Measurements from ENCODE around the gene FBXL15.

The FBXL15 gene

DNA sequence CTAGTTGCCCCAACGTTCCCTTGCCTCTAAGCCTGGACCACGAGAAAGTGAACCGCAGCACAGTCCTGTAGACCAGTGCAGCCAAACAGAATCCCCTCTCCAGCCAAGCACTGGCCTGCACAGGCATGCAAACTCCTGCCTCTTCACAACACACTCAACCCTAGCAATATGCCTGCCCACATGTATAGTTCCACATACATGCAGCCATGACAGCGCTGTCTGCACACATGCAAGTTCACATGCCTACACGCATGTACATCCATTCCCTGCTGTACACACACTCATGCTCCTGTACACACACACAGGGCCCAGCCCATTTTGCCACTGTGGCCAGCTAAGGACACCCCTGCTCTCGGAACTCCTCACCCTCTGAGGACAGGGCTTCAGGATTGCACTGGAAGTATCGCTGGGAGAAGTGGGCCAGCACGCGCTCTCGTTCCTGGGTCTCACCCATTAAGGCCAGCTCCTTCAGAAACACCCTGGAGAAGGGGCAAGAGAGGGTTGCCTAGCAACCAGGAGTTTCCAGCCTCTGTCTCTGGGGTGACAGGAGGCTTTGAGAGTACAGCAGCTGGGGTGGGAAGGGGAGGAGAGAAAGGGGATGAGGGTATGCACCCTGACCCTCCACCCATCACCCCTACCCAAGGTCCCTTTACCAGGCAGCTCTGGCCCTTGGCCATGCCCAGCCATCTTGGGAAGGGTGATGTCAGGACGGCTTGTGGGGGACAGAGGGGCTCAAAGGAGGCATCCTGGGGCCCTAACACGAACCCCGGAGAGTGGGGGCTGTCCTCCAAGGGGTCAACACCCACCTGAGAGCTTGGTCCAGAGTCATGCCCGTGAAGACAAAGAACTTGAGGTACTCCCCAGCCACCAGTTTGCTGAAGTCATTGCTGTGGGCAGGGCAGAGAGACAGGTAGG lies 9.0 kb upstream of the FBXL15 start:
- no peak for DNase-seq

DNA sequence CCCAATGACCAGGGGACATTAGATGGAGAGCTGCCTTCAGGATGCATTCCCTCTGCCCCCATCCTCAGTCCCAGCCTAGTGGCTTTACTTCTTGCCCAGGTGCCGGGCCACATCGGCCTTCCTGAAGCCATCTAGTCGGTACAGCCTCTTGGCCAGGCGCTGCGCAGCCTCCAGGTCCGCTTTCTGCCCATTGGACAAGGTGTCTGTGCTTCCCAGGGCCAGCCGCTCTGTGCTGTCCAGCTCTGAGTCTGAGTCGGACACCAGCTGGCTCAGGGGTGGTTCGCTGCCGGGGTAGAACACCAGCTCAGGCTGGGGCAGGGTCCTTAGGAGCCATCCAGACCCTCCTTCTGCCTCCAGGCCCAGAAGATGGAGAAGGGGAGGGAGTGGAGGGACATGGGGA lies 8.3 kb upstream of the FBXL15 start:
- DNase-seq, result no peak

DNA sequence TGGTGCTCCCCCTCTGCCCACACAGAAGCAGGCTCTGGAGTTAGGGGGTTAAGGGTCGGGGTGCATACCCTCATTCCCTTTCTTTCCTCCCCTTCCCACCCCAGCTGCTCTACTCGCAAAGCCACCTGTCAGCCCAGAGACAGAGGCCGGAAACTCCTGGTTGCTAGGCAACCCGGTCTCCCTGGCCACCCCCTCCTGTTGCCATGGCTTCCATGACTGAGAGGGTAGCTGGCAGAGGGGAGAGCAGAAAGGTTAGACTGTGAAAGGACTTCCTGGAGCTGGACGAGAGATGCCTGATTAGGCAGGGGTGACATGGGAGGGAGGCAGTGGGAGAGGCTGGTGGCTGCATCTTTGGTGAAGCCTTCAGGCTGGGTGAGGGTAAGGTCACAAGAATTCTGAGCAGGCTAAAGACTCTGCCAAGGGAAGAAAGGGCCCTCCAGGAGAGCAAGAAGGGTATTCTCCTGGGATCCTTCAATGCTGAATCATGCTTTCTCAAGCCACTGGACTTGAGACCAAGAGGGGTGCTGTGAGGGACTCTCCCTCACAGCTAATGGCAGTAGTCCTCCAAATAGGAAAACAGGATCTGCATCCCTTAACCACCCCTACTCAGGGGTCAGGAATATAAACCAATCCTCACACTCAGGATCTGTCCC lies 7.5 kb upstream of the FBXL15 start:
- DNase-seq, result peak; percentile 59

DNA sequence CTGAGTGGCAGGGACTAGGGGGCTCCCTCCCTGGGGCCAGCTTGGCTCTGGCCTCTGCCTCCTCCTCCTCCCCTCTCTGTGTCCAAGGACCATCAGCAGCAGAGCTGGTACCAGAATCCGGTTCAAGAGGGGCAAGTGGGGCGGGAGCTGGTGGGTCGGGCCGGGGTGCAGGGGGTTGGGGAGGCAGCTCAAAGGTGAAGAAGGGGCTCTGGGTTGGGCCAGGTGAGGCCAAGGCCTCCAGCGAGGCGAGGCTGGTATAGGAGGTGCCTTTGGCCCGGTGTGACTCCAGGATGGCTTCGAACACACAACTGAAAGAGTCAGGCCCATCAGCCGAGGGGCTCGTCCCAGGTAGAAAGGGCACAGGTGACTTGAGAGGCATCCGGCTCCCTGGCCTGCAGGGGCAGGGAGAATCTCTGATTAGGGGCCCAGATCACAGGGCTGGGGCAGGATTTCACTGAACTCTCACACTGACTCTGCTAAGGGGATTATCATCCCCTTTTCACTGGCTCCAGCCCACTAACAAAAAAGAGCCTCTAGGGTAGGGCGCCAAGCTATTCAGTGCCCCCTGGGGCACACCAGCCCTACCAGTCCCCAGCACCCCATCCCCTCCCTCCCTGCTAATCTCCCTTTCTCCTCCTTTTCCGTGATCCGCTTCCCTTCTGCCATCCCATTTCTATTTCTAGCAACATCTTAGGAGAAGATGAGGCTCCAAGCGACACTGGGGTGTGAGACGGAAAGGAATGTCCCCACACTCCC lies 6.7 kb upstream of the FBXL15 start:
- DNase-seq, result no peak

DNA sequence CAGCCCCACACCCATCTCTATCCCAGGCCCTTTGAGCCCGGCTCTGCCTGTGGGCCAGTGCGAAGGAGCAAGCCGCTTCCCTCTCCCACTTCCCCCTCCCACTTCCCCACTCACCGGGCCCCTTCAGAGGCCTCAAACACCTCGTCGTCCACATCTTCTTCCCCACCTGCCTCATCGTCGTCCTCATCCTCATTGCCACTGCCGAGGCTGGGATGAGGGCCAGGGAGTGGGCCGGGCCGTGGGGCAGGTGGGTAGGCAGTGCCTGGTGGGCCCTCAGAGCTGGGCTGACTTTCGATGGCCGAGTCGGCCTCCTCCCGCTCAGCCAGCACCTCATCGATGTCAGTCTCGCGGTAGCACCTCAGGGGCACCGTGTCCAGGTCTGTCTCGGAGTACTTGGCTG lies 5.9 kb upstream of the FBXL15 start:
- DNase-seq, result no peak

DNA sequence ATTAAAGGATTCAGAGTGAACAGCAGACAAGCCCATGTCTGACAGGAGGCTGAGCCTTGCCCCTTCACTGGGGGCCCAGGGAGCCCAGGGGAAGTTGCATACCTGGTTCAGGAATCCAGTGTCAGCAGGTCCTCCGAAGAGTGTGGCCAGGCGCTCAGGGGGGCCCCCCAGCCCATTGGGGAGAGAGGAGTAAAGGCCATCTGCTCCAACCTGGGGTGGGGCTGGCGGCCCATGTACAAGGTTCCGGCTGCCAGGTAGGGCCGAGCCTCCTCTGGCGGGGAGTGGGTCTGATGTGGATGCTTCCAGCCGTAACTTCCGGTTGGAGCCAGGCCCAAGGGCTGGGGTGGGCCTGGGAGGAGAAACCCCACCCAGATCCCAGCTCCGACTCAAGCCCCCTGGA lies 4.4 kb upstream of the FBXL15 start:
- DNase-seq, result no peak

DNA sequence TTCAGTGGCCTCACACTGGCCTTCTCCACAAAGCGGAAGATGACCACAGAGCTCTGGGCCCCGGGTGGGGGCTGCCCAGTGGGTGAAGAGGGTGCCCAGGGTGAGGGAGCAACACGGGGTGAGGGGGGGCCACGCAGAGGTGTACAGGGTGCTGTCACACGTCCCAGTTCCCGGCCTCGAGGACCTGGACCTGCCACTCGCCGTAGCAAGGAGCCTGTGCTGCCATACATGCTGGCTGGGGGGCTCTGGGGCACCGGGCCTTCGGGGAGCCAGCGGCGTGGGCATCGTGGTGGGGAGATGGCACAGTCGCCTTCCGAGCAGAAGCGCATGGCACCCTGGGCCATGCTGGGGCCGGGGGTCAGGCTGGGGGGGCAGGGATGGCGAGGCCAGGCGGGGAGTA lies 3.9 kb upstream of the FBXL15 start:
- DNase-seq, result no peak

DNA sequence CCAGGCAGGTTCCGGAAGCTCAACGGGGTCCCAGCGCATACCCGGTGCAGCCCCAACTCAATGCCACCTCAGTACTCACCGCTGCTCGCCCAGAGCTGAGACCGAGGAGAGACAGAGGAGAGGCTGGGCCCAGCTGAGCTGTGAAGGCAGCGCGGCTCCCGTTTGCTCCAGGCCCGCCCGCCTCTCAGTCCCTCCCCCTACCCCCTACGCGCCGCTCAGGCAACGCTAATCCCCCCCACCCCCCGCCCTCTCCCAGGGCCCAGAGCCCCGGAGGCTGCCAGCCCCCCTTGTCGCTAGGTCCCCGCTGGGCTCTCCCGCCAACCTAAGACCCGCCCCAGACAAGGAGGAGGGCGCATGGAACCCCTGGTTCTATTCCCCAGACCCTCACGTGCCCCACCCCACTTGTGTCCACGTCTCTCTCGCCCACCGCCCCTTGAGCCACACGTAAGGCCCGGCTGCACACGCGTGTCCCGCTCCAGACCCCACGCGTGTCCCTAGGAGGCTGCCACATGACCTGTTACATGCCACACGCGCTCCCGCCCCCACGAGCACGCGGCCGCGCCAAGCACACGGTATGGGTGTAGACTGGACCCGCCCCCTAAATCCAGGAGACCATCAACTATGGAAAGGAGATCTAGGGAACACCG lies 1.9 kb upstream of the FBXL15 start, which contains the start of gene PSD:
PSD (minus strand) TSS at position 164 of the 647 bp plus-strand sequence. CDS start 1,747 bp downstream, outside the sequence.
- no peak for DNase-seq

DNA sequence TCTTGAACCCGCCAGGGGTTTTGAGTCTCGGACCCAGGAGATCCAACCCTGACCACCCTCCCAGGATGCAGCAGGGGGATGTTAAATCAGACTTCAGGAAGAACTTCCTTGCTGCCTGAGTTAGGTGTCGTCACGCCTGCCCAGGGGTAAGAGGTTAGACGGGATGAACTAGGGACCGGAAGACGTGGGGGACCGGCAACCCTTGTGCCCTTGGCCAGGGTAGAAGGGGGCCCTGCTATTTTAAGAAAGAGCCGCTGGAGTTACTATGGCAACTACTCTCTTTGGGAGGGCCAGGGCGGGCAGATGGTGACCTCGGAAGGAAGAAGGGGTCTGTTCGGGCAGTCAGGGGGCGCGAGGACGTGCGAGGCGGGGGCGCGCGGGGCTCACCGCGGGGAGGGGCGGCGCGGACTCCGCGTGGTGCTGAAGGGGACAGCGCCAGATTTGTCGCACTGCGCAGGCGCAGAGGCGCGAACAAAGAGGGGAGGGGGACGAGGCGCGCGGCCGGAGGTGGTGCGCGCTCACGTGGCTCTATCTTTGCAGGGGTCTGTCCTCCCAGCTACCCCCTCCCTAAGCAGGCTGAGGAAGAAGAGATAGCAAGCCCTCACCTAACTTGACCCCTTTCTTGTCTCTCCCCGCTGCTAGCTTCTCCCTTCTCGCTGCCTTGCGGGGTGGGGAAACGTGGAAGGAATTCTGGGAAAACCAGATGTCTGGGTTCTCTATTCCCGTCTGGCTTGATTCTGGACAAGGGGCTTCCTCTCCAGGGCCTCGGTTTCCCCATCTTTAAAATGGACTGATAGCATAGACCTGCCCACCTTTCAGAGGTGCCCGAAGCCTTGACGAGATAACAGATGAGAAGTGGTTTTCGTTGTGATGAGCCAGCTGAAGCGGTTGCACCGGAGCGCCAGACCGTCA lies 1.1 kb upstream of the FBXL15 start:
- DNase-seq, result peak; percentile 51

DNA sequence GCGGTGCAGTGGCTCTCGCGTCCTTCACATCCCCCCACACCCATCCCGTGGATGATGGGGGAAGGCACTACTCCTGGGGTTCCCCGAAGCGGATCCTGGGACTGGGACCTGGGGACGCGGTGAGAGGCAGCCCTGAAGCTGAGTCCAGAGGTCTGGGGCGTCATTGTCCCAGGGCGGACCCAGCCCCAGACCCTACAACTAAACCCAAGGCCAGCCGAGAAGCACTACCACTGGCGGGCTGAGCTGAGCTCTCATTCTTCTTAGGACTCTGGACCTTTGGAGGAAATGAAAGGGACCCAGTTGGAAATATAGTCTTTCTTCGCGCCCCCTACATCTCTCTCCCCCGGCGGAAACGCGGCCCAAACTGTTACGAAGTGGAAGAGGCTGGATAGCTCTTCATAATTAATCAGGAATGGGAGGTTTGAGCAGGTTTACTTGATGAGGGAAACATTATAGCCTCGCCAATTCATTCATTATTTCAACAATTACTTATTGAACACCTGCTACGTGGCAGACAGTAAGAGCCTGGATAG lies 389 bp upstream of the FBXL15 start:
- no peak for DNase-seq

DNA sequence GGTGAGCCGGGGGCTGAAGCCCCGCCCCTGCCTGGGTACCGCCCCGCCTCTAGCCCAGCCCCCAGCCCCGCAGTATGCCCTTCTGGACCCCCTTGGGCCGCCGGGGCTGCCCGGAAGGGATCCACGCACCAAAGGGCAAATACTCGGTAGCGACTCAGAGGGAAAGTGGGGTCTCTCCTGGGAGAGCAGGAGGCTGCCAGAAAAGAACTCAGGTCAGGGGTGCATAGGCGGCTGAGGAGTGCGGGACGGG lies 796 bp downstream of the FBXL15 start:
- no peak for DNase-seq

DNA sequence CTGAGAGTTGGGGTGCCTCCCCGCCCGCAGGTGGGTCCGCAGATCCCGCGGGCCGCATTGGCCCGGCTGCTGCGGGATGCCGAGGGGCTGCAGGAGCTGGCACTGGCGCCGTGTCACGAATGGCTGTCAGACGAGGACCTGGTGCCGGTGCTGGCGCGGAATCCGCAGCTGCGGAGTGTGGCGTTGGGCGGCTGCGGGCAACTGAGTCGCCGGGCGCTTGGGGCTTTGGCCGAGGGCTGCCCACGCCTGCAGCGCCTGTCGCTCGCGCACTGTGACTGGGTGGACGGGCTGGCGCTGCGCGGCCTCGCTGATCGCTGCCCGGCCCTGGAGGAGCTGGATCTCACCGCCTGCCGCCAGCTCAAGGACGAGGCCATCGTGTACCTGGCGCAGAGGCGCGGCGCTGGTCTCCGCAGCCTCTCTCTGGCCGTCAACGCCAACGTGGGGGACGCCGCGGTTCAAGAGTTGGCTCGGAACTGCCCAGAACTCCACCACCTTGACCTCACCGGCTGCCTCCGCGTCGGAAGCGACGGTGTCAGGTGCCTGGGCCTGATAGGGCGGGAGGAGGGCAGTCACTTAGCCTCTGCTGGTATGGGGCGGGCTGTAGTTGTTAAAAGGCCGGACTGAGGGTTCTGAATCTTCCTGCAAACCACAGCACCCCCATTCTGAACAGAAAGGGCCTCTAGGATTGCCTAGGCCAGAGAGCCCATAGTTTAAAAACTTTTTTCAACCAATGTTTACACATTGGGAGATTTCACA lies 1.3 kb downstream of the FBXL15 start:
- no peak for DNase-seq

DNA sequence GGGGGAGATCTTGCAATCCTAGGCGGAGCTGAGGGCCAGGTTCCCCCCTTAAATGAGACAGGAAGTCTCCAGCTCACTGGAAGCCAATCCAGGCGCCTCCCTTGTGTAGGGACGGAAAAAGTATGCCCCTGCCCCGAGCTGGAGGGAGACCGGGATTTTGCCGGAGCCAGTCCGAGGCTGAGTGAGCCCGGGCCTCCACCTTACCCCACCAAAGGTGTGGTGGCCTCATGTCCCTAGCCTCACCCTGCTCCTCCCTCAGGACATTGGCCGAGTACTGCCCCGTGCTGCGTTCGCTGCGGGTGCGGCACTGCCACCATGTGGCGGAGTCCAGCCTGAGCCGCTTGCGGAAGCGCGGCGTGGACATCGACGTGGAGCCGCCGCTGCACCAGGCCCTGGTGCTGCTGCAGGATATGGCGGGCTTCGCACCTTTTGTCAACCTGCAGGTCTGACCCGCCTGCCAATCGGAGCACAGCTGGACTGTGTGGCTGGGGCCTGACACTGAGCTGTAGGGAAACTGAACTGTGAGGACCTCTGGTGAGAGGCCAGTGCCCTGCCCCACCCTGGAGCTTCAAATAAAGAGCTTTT lies 2.0 kb downstream of the FBXL15 start:
- DNase-seq, result peak; percentile 70

DNA sequence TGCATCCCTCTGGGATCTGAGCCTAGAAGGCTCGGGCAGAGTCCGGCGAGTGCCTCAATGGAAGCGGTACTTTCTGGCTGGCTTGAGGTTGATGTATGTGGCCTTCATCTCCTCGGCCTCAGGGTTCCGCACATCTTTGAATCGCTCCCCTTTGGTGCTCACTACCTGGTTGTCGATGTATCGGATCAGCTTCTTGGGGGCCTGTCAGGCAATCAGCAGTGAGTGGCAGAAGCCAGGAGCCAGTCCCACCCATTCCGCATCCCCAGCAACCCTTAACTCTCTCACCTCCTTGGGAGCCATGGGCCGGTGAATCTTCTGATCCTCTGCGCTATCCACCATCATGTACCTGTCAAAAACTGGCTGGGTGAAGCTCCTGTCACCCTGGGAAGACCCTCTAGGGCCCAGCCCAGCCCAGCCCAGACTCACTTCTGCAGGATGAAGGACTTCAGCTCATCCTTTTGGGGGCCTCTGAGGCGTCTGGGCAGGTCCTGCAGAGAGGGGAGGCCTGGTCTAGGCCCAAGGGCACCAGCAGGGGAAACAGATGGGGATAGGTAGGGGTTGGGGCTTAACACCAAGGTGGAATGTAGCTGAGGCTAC lies 2.8 kb downstream of the FBXL15 start:
- no peak for DNase-seq

DNA sequence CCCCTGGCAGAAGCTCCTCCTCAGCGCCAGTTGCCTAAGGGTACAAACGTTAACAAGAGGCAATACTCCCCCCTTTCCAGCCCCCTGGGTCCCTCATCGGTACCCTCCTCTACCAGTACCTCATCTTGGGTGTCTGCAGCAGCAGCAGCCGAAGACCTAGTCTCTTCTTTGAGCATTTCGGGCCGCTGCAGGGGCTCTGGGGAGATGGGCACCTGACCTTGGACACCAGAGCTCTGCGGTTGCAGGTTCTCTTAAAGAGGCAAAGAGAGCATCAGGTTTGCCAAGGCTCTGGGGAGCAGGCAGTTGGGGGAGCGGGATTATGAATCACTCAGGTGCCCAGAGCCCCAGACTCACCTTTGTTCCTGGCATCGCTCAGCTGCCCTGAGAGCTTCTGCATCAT lies 3.5 kb downstream of the FBXL15 start:
- DNase-seq, result no peak

DNA sequence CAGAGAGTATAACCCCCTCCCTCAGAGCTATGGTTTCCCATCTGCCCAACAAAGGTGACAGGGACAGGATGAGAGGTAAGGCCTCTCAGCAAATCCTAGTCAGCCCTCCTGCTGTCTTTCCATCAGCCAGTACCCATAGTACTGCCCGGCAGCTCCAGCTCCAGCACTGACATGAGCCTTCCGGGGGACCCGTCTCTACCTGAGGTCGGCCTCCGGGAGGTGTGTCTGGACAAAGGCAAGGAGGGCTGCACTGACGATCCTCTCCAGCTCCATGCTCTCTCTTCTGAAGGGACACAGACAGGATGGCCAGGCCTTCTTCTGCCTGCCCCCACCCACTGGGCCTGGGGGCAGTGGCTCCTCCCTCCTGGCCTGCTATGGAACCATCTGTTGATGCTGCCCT lies 4.3 kb downstream of the FBXL15 start:
- no peak for DNase-seq

DNA sequence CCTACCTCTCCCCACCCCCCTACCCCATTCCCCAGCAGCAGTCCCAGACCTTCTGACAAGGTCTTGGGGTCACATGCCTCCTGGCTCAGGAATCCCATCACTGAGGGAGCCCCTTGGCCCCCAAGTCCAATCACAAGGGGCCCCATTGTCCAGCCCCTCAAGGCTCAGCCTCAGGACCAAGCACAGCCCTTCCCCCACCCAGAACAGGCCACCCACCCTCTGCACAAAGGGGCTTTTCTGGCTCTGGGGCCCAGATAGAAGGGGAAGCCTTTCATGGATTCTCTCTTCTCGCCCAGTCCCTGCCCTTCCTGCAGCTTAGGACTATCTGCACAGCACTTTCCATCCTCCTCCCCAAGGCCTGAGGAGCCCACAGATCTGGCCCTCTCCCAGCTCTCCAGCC lies 4.8 kb downstream of the FBXL15 start:
- DNase-seq, result no peak

DNA sequence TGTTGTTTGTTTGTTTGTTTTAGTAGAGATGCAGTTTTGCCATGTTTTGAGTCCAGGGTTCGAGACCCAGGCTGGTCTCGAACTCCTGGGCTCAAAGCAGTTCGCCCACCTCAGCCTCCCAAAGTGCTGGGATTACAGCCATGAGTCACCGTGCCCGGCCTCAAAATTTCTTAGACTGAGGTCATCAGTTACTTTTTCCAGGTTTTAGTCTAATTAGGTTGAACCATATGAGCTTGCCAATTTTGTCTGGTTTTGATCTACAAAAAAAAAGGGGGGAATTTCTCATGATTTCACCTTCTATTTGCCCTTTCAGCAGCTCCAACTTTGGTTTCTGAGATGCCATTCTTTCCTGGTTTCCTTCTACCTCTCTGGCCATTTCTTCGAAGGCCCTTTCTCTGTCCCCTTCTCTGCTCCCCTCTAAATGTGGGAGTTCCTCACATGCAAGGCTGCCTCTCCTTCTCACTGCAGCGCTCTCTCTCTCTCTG lies 6.2 kb downstream of the FBXL15 start:
- no peak for DNase-seq

DNA sequence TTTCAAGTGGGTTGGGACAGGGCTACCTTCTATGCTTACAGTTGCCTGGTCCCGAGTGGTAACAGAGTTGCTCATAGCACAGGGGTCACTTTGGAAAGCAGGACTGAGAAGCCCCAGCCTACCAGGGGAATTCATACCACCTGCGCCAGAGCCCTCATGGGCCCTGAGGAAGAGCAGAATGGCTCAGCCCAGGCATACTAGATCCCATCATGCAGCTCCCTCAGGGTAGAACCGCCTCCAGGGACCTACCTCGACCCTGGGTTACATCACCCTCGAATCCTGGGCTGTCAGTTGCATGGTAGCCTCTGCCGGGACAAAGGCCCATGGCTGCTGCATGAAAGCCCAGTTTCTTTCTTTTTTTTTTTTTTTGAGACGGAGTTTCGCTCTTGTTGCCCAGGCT lies 8.8 kb downstream of the FBXL15 start:
- DNase-seq, result no peak

DNA sequence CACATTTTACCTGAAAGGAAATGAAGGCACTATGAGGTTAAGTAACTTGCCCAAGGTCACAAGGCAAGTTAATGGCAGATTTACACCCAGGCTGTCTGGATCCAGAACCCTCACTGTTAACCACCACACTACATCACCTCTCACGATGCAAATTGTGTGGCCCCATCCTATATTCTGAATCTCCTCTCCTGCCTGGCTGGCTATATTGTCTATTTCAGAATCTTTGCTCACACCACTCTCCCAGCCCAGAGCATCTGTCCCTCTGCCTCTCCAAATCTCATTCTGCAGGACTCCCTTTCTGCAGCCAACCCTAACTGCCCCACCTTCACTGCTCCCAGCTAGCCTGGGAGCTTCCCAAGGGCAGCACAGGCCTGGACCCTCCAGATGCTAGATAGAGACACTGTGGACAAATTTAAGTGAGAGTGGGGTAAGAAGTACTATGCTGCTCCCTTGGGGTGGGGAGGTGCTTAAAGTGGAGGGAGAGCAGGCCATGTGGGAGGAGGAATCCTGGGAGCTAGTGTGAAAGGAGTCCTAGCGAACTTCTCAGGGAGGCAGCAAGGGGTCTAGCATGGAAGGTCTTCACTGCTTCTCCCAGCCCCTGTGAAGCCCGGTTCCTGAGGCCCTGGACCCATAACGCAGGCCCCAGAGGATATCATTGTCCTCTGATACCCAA lies 11.0 kb downstream of the FBXL15 start:
- DNase-seq, result no peak
